Upper lobe of right lung (tissue), 1 donor: ENCODE measurements around the gene LRRFIP2. TPM values are rescaled to one million over a fixed set of nuclear protein-coding genes. Genes with fewer than 3 reads are reported as not detected.

Experiments used
- ATAC-seq: fragments of 200-7000 bp; cut with Tn5 transposase; one replicate; pipeline ENCODE4 v1.9.1; 2020; ENCODE audit warnings: mild to moderate bottlenecking, moderate library complexity
- DNase-seq: peaks from one replicate; pipeline ENCODE4 v3.0.0-alpha.2; 2020
- H3K27ac ChIP-seq: fragments of 200-600 bp; one replicate; pipeline ENCODE4 v1.8.0; 2022
- H3K27me3 ChIP-seq: fragments of 200-600 bp; one replicate; pipeline ENCODE4 v1.8.0; 2022; ENCODE audit warnings: mild to moderate bottlenecking
- H3K36me3 ChIP-seq: fragments of 200-600 bp; one replicate; pipeline ENCODE4 v1.8.0; 2022
- H3K4me1 ChIP-seq: fragments of 200-600 bp; one replicate; pipeline ENCODE4 v1.8.0; 2022
- H3K4me3 ChIP-seq: fragments of 200-600 bp; one replicate; pipeline ENCODE4 v1.8.0; 2022; ENCODE audit warnings: mild to moderate bottlenecking
- H3K9me3 ChIP-seq: fragments of 200-600 bp; one replicate; pipeline ENCODE4 v1.8.0; 2022
- CTCF ChIP-seq: fragments of 200-600 bp; IDR thresholded peaks from one replicate; pipeline ENCODE4 v1.8.0; 2022; ENCODE audit warnings: antibody characterized with exemption
- intact Hi-C: fragments of 100-400 bp; cut with DNase I; formaldehyde crosslinking; loops from one replicate; pipeline ENCODE4 v1.11.0; 2022
- total RNA-seq: library from RNA; stranded (reverse); fragmentation: NEBNext Ultra II Directional; extraction: Animal tissue kit (Norgen Biotek cat#: 25700); gene quantifications from one replicate; pipeline ENCODE4 v1.2.1, GENCODE V29; 2021
- donor health status: DM: no; HTN: yes; CAD: no; lungs with severe emphysema.

LRRFIP2 gene
- total RNA-seq, 1 donor from 2014 or later = 50.3 TPM

GRCh38 chr3:37016903-37017302, 157.5 kb downstream of the LRRFIP2 start:
- ATAC-seq (no peak), DNase-seq (no peak)
- Histone ChIP-seq H3K4me1 (no peaks in the 10 kb centered on the region), H3K9me3 (no peaks in the 10 kb centered on the region), H3K27me3 (no peaks in the 10 kb centered on the region), H3K4me3 (no peak overlapping the region), H3K36me3 (peaks cover 93% of the 10 kb centered on the region), H3K27ac (no peak overlapping the region)
- intact Hi-C loops = no loop called here
- TF ChIP-seq CTCF = no peak

- no peaks in the 10 kb centered on the region for H3K4me1 ChIP-seq
- ATAC-seq (no peak), DNase-seq (no peak)
- intact Hi-C loops = no loop called here
- H3K27ac ChIP-seq = no peak overlapping the region
- no peak for TF ChIP-seq CTCF
- no peaks in the 10 kb centered on the region for H3K27me3 ChIP-seq
- H3K9me3 ChIP-seq = no peaks in the 10 kb centered on the region
- no peak overlapping the region for H3K4me3 ChIP-seq
- H3K36me3 ChIP-seq = peaks cover 94% of the 10 kb centered on the region
Observed at GRCh38 chr3:37015642-37016041, 158.7 kb downstream of the LRRFIP2 start.

GRCh38 chr3:37014620-37015019, 159.8 kb downstream of the LRRFIP2 start:
- Histone ChIP-seq H3K27me3 (no peaks in the 10 kb centered on the region), H3K4me3 (no peak overlapping the region), H3K4me1 (no peaks in the 10 kb centered on the region), H3K36me3 (peaks cover 94% of the 10 kb centered on the region), H3K9me3 (no peaks in the 10 kb centered on the region), H3K27ac (no peak overlapping the region)
- DNase-seq = no peak
- intact Hi-C loops = no loop called here
- ATAC-seq = no peak
- no peak for TF ChIP-seq CTCF

Other genes starting within 250 kb of the LRRFIP2 start
- gene TRANK1, start 229.5 kb downstream of the LRRFIP2 start, total RNA-seq = 38.5 TPM
- 20.1 TPM for gene EPM2AIP1, start 181.5 kb downstream of the LRRFIP2 start, total RNA-seq
- gene MLH1, start 181.1 kb downstream of the LRRFIP2 start, total RNA-seq = 31.3 TPM
- 96.6 TPM for gene GOLGA4, start 68.7 kb upstream of the LRRFIP2 start, total RNA-seq